Measurements from ENCODE around the gene DAZL. TPM values are rescaled to one million over a fixed set of nuclear protein-coding genes. Genes with fewer than 3 reads are reported as not detected.
"Not testable (repeated sequence)": the region's sequence is repeated elsewhere in the genome, so short reads cannot be mapped to it uniquely, and the experiment has no call there.

DAZL gene
- total RNA-seq, 4 donors from 2014 or later = not detected

GRCh38 chr3:16639806-16640205 lies 34.6 kb upstream of the DAZL start:
- H3K27me3 ChIP-seq = no peaks in the 10 kb centered on the region
- in situ Hi-C loops (cut with MboI; ENCODE audit: low pct_ligation_motif_present in 1 of 4, low pct_unique_long_range_greater_than_20kb in 1 of 4, low sequenced_read_pairs in 3 of 4) = no loop called here
- TF ChIP-seq POLR2A (IDR thresholded peaks at IDR 0.05) (no peak), CTCF (IDR thresholded peaks at IDR 0.05) (no peak), EP300 (IDR thresholded peaks at IDR 0.05; ENCODE audit: low read depth) (no peak), POLR2AphosphoS5 (IDR thresholded peaks at IDR 0.05) (no peak)
- H3K9me3 ChIP-seq = no peaks in the 10 kb centered on the region
- DNase-seq = no peak
- no peaks in the 10 kb centered on the region for H3K4me1 ChIP-seq
- 51 to 75% methylated on average over 2 of the region's 2 CpGs for WGBS, 2 donors (ENCODE audit: low coverage in 1 of 2)
- no peak overlapping the region for H3K27ac ChIP-seq
- H3K4me3 ChIP-seq = no peak overlapping the region
- no peaks in the 10 kb centered on the region for H3K36me3 ChIP-seq
- intact Hi-C loops (cut with DNase I; ENCODE audit: low total_unique reads) = no loop called here

GRCh38 chr3:16633948-16634347 lies 28.7 kb upstream of the DAZL start:
- Histone ChIP-seq H3K4me1 (no peaks in the 10 kb centered on the region), H3K27ac (no peak overlapping the region), H3K36me3 (no peaks in the 10 kb centered on the region), H3K27me3 (no peaks in the 10 kb centered on the region), H3K9me3 (no peaks in the 10 kb centered on the region), H3K4me3 (no peak overlapping the region)
- TF ChIP-seq CTCF (IDR thresholded peaks at IDR 0.05) (no peak), EP300 (IDR thresholded peaks at IDR 0.05; ENCODE audit: low read depth) (no peak), POLR2AphosphoS5 (IDR thresholded peaks at IDR 0.05) (no peak), POLR2A (IDR thresholded peaks at IDR 0.05) (no peak)
- intact Hi-C loops (cut with DNase I; ENCODE audit: low total_unique reads) = no loop called here
- 60 to 66% methylated on average over 2 to 3 of the region's 3 CpGs for WGBS, 2 donors (ENCODE audit: low coverage in 1 of 2)
- in situ Hi-C loops (cut with MboI; ENCODE audit: low pct_ligation_motif_present in 1 of 4, low pct_unique_long_range_greater_than_20kb in 1 of 4, low sequenced_read_pairs in 3 of 4) = no loop called here
- no peak for DNase-seq

GRCh38 chr3:16632395-16632794 lies 27.2 kb upstream of the DAZL start:
- TF ChIP-seq POLR2A (IDR thresholded peaks at IDR 0.05) = no peak
- H3K4me1 ChIP-seq = no peaks in the 10 kb centered on the region
- H3K27me3 ChIP-seq = no peaks in the 10 kb centered on the region
- WGBS, 2 donors (ENCODE audit: low coverage in 1 of 2) = 56 to 68% methylated on average over 2 of the region's 2 CpGs
- no peaks in the 10 kb centered on the region for H3K9me3 ChIP-seq
- in situ Hi-C loops (cut with MboI; ENCODE audit: low pct_ligation_motif_present in 1 of 4, low pct_unique_long_range_greater_than_20kb in 1 of 4, low sequenced_read_pairs in 3 of 4) (no loop called here), intact Hi-C loops (cut with DNase I; ENCODE audit: low total_unique reads) (no loop called here)
- no peaks in the 10 kb centered on the region for H3K36me3 ChIP-seq
- no peak for DNase-seq
- H3K4me3 ChIP-seq = no peak overlapping the region
- no peak overlapping the region for H3K27ac ChIP-seq

DNA sequence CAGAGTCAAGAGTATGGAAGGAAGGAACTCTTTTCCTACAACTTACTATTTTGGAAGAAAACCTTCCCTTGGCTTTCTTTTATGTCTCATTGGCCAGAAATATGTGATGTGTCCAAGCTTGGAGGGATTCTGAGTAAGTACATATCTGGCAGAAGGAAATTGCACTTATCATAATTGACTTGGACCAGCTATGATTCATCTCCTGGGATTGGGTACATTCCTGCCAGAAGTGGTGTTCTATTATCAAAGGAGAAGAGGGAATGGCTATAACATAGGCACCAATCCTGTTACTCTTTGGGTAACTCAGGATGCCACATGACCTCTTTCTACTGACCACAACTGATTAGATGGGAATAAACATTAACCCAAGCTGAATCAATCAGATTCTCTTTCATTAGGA lies 13.5 kb upstream of the DAZL start:
- Histone ChIP-seq H3K36me3 (no peaks in the 10 kb centered on the region), H3K4me3 (no peak overlapping the region), H3K27ac (no peak overlapping the region), H3K4me1 (no peaks in the 10 kb centered on the region), H3K27me3 (no peaks in the 10 kb centered on the region), H3K9me3 (no peaks in the 10 kb centered on the region)
- intact Hi-C loops (cut with DNase I; ENCODE audit: low total_unique reads) (no loop called here), in situ Hi-C loops (cut with MboI; ENCODE audit: low pct_ligation_motif_present in 1 of 4, low pct_unique_long_range_greater_than_20kb in 1 of 4, low sequenced_read_pairs in 3 of 4) (loop anchor here (25.0 kb wide), 4 partner anchors 419 to 1219 kb away; no protein-coding TSS in a partner anchor)
- TF ChIP-seq CTCF (IDR thresholded peaks at IDR 0.05) (no peak), POLR2AphosphoS5 (IDR thresholded peaks at IDR 0.05) (no peak), POLR2A (IDR thresholded peaks at IDR 0.05) (no peak), EP300 (IDR thresholded peaks at IDR 0.05; ENCODE audit: low read depth) (no peak)
- no peak for DNase-seq

- H3K36me3 ChIP-seq; intact Hi-C loops (cut with DNase I; ENCODE audit: low total_unique reads); DNase-seq; H3K27me3 ChIP-seq; H3K9me3 ChIP-seq; H3K27ac ChIP-seq; H3K4me3 ChIP-seq; H3K4me1 ChIP-seq: not testable (repeated sequence)
- 88 to 90% methylated on average over 3 of the region's 3 CpGs for WGBS, 2 donors (ENCODE audit: low coverage in 1 of 2)
- in situ Hi-C loops (cut with MboI; ENCODE audit: low pct_ligation_motif_present in 1 of 4, low pct_unique_long_range_greater_than_20kb in 1 of 4, low sequenced_read_pairs in 3 of 4) = loop anchor here (25.0 kb wide), 4 partner anchors 420 to 1220 kb away; no protein-coding TSS in a partner anchor
Observed at GRCh38 chr3:16617155-16617554, 11.9 kb upstream of the DAZL start.

Data from transverse colon (tissue), 4 donors.